ENCODE measurements around the gene ENPP7. TPM values are rescaled to one million over a fixed set of nuclear protein-coding genes. Genes with fewer than 3 reads are reported as not detected.
A peak's percentile ranks its signal among the peaks of the same experiment; 100 is the strongest.

The ENPP7 gene
- total RNA-seq, 1 experiment from 2014 or later, result not detected

DNA sequence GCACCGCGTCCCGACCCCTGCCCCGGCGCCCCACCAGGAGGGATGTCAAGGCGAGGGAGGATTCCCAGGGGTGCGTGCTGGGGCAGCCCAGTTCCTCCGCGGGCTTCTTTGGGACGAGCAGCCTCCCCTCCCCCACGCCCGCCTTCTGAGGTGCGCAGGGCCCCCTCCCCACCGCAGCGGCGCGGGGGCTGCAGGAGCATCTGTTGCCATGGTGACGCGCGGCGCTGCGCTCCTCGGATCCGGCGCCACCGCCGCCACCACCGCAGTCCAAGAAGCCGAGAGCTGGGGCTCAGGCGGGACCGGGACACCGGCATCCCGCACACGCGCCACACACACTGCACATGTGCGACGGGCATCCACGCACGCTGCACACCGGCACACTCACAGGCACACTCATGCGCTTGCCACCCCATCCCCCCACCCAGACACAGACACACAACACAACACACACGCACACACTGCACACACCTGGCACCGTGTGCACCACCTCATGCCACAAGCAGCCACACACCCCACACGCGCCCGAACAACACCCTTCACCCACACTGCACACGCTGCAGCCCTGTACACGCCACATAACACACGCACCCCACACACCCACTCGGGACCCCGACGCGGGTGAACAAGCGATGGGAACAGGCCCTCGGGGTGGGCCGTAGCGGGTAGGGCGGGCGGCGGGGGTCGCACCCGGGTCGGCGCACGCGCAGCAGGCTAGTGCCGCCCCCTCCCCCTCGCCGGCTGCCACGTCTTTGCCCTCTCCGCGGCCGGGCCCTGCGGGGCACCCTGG lies 17.0 kb downstream of the ENPP7 start:
- Histone ChIP-seq H3K27ac (ENCODE audit: low read depth, low read length, poor library complexity, severe bottlenecking) (no peak overlapping the region), H3K27me3 (replicated peaks; ENCODE audit: insufficient read depth, low read depth, low read length, poor library complexity) (peaks cover 23% of the 10 kb centered on the region), H3K9me3 (ENCODE audit: low read depth, low read length, poor library complexity, severe bottlenecking) (no peaks in the 10 kb centered on the region), H3K36me3 (ENCODE audit: insufficient read depth, low read length, poor library complexity, severe bottlenecking) (no peaks in the 10 kb centered on the region), H3K4me3 (ENCODE audit: low read depth, low read length, poor library complexity, severe bottlenecking) (peak overlapping the region; percentile 33), H3K4me1 (ENCODE audit: insufficient read depth, low read length, poor library complexity, severe bottlenecking) (peaks cover 25% of the 10 kb centered on the region)
- DNase-seq (ENCODE audit: low spot score), result no peak
- intact Hi-C loops (cut with micrococcal nuclease; ENCODE audit: unreplicated experiment), result loop anchor here (2.0 to 10.0 kb wide), 2 partner anchors 87 to 243 kb away; partner anchors contain the start of gene CBX4
- CTCF ChIA-PET, result interaction anchor here (1.0 kb wide), 1 partner anchor 97 kb away, joined by 3 read pairs; no protein-coding TSS in a partner anchor
- POLR2A ChIA-PET (ENCODE audit: low non-redundant PET), result no interaction called here
- BruUV-seq (replicated peaks), result no TSS peak
- TF ChIP-seq CTCF (conservative IDR thresholded peaks at IDR 0.05; ENCODE audit: low read depth, low read length), result no peak
- peak; percentile 10 for TF ChIP-seq EZH2 (IDR thresholded peaks at IDR 0.05; ENCODE audit: borderline replicate concordance, low read depth, low read length, poor library complexity, severe bottlenecking)

- CTCF ChIA-PET, result no interaction called here
- no TSS peak for BruUV-seq (replicated peaks)
- intact Hi-C loops (cut with micrococcal nuclease; ENCODE audit: unreplicated experiment), result loop anchor here (10.0 kb wide), 1 partner anchor 86 kb away; the partner anchor contains the start of gene CBX4
- POLR2A ChIA-PET (ENCODE audit: low non-redundant PET), result no interaction called here
- no peak for DNase-seq (ENCODE audit: low spot score)
- no peak for TF ChIP-seq CTCF (conservative IDR thresholded peaks at IDR 0.05; ENCODE audit: low read depth, low read length)
- TF ChIP-seq EZH2 (IDR thresholded peaks at IDR 0.05; ENCODE audit: borderline replicate concordance, low read depth, low read length, poor library complexity, severe bottlenecking), result no peak
- peaks cover 23% of the 10 kb centered on the region for H3K27me3 ChIP-seq (replicated peaks; ENCODE audit: insufficient read depth, low read depth, low read length, poor library complexity)
- no peaks in the 10 kb centered on the region for H3K9me3 ChIP-seq (ENCODE audit: low read depth, low read length, poor library complexity, severe bottlenecking)
- no peaks in the 10 kb centered on the region for H3K36me3 ChIP-seq (ENCODE audit: insufficient read depth, low read length, poor library complexity, severe bottlenecking)
- H3K4me3 ChIP-seq (ENCODE audit: low read depth, low read length, poor library complexity, severe bottlenecking), result no peak overlapping the region
- no peak overlapping the region for H3K27ac ChIP-seq (ENCODE audit: low read depth, low read length, poor library complexity, severe bottlenecking)
- H3K4me1 ChIP-seq (ENCODE audit: insufficient read depth, low read length, poor library complexity, severe bottlenecking), result peaks cover 25% of the 10 kb centered on the region
Measured at GRCh38 chr17:79748295-79749099, 17.8 kb downstream of the ENPP7 start.

DNA sequence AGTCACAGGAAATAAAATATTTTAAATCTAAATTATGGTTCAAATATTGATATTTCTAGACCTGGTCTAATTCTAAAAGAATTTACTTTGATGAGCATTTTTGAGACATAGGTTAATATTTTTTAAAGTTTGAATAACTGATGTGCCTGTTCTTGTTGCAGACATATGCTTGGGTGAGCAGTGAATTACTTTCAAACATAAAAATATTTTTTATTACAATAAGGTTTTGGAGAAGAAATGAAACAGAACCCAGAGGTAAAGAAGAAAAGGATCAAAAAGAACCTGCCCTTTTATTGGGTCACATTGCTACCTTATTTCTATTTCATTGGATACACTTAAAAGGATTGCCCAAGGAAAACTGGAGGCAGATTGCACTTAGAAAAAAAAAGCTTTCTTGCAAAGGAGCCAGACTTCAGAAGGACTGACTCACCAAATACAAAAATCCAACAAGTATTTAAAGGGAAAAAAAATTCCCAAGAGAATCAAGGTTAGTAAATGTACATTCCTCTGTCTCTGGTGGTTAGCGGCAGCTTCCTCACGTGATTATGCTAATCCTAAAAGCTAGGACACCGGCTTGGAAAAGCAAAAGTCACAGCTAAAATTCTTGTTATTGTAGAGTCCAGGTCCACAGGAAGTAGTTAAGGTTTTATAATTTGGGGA lies 18.5 kb downstream of the ENPP7 start:
- Histone ChIP-seq H3K27ac (ENCODE audit: low read depth, low read length, poor library complexity, severe bottlenecking) (no peak overlapping the region), H3K9me3 (ENCODE audit: low read depth, low read length, poor library complexity, severe bottlenecking) (no peaks in the 10 kb centered on the region), H3K36me3 (ENCODE audit: insufficient read depth, low read length, poor library complexity, severe bottlenecking) (no peaks in the 10 kb centered on the region), H3K4me3 (ENCODE audit: low read depth, low read length, poor library complexity, severe bottlenecking) (no peak overlapping the region), H3K27me3 (replicated peaks; ENCODE audit: insufficient read depth, low read depth, low read length, poor library complexity) (peaks cover 23% of the 10 kb centered on the region), H3K4me1 (ENCODE audit: insufficient read depth, low read length, poor library complexity, severe bottlenecking) (peaks cover 25% of the 10 kb centered on the region)
- no peak for TF ChIP-seq EZH2 (IDR thresholded peaks at IDR 0.05; ENCODE audit: borderline replicate concordance, low read depth, low read length, poor library complexity, severe bottlenecking)
- peak; percentile 43 for DNase-seq (ENCODE audit: low spot score)
- BruUV-seq (replicated peaks), result no TSS peak
- intact Hi-C loops (cut with micrococcal nuclease; ENCODE audit: unreplicated experiment), result loop anchor here (10.0 kb wide), 1 partner anchor 86 kb away; the partner anchor contains the start of gene CBX4
- CTCF ChIA-PET, result no interaction called here
- POLR2A ChIA-PET (ENCODE audit: low non-redundant PET), result interaction anchor here (0.6 kb wide), 1 partner anchor 387 kb away, joined by 3 read pairs; no protein-coding TSS in a partner anchor
